Endodermal cell (in vitro differentiated cells): ENCODE data around the gene EZH2. TPM values are rescaled to one million over a fixed set of nuclear protein-coding genes. Genes with fewer than 3 reads are reported as not detected.

ENCODE experiments used
- DNase-seq: peaks from one replicate; pipeline ENCODE4 v3.0.0-alpha.2; 2017
- H3K27ac ChIP-seq: 2 replicates; pipeline ENCODE4 v1.5.1; 2013; ENCODE audit warnings: mild to moderate bottlenecking, low read depth, low read length, moderate library complexity
- H3K27me3 ChIP-seq: 2 replicates; pipeline ENCODE4 v1.6.1; 2013; ENCODE audit warnings: mild to moderate bottlenecking, low read length, moderate library complexity; ENCODE audit not compliant: insufficient read depth, control insufficient read depth, poor library complexity, severe bottlenecking
- H3K36me3 ChIP-seq: 2 replicates; pipeline ENCODE4 v1.7.0; 2013; ENCODE audit warnings: mild to moderate bottlenecking, low read length, moderate library complexity; ENCODE audit not compliant: control insufficient read depth, insufficient read depth
- H3K4me1 ChIP-seq: one replicate; pipeline ENCODE4 v1.7.0; 2013; ENCODE audit warnings: low read length; ENCODE audit not compliant: control insufficient read depth, insufficient read depth
- H3K4me3 ChIP-seq: 2 replicates; pipeline ENCODE4 v1.5.1; 2013; ENCODE audit warnings: mild to moderate bottlenecking, low read length, moderate library complexity
- H3K9ac ChIP-seq: 2 replicates; pipeline ENCODE4 v1.6.1; 2013; ENCODE audit warnings: mild to moderate bottlenecking, low read length, moderate library complexity; ENCODE audit not compliant: poor library complexity, severe bottlenecking; ENCODE audit errors: extremely low read depth
- H3K9me3 ChIP-seq: 2 replicates; pipeline ENCODE4 v1.6.1; 2013; ENCODE audit warnings: mild to moderate bottlenecking, low read length, moderate library complexity; ENCODE audit not compliant: control insufficient read depth
- H3K27ac Mint-ChIP-seq: 2 replicates; pipeline ENCODE4 v1.8.0; 2020; ENCODE audit warnings: mixed read lengths
- H3K27me3 Mint-ChIP-seq: 2 replicates; pipeline ENCODE4 v1.8.0; 2021; ENCODE audit warnings: mild to moderate bottlenecking, mixed read lengths; ENCODE audit not compliant: insufficient read depth
- H3K36me3 Mint-ChIP-seq: 2 replicates; pipeline ENCODE4 v1.8.0; 2020; ENCODE audit warnings: low read depth, mixed read lengths
- H3K4me1 Mint-ChIP-seq: 2 replicates; pipeline ENCODE4 v1.8.0; 2020; ENCODE audit warnings: mixed read lengths
- H3K4me3 Mint-ChIP-seq: 2 replicates; pipeline ENCODE4 v1.8.0; 2020; ENCODE audit warnings: mild to moderate bottlenecking, moderate library complexity, mixed read lengths
- H3K9me3 Mint-ChIP-seq: 2 replicates; pipeline ENCODE4 v1.8.0; 2020; ENCODE audit warnings: mild to moderate bottlenecking, mixed read lengths
- CTCF ChIP-seq: fragments of 200-600 bp; sonication (generic); conservative IDR thresholded peaks from 2 replicates; pipeline ENCODE4 v1.5.0; 2021; ENCODE audit warnings: antibody characterized with exemption, mild to moderate bottlenecking
- WGBS, 2 experiments: methylation state at CpG; one replicate each; pipeline versions ENCODE4 v1.1.5 to v1.1.7; 2013; ENCODE audit warnings: missing lambda C conversion rate in 2 of 2, mixed read lengths in 1 of 2; ENCODE audit not compliant: insufficient coverage in 1 of 2, insufficient read length in 1 of 2; 5-methylcytosine and 5-hydroxymethylcytosine counted together
- total RNA-seq, 2 donors: library from RNA; stranded (reverse); fragmentation: NEBNext Ultra II Directional in 1 of 2; extraction: Animal tissue kit (Norgen Biotek cat#: 25700) in 1 of 2; gene quantifications; 2 replicates in 1 of 2; 3 replicates in 1 of 2; pipeline ENCODE4 v1.2.1, GENCODE V29; 2021

Gene EZH2
- total RNA-seq, 2 donors from 2014 or later = 40.2 to 46.0 TPM

DNA sequence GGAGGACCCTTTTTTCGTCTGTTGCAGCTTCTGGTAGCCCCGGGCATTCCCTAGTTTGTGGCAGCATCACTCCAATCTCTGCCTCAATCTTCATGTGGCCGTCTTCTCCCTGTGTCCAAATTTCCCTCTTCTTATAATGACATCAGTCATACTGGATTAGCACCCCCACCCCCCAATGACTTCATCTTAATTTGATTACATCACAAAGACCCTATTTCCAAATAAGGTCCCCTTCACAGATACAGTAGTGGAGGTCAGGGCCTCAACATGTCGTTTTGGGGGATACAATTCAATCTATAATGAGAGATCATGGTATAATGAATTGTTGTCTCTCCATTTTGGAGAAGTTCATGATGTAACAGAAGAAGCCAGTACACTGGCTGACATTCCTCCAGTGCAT is 28.1 kb upstream of the EZH2 start:
- Histone ChIP-seq H3K27ac (no peak overlapping the region), H3K9me3 (no peaks in the 10 kb centered on the region), H3K36me3 (no peaks in the 10 kb centered on the region), H3K9ac (no peak overlapping the region), H3K4me3 (no peak overlapping the region), H3K4me1 (no peaks in the 10 kb centered on the region), H3K27me3 (no peaks in the 10 kb centered on the region)
- no peaks in the 10 kb centered on the region for H3K27me3 Mint-ChIP-seq
- H3K36me3 Mint-ChIP-seq = no peaks in the 10 kb centered on the region
- no peak overlapping the region for H3K27ac Mint-ChIP-seq
- no peak for DNase-seq
- peaks cover 11% of the 10 kb centered on the region for H3K4me1 Mint-ChIP-seq
- WGBS, 2 experiments = 88 to 90% methylated on average over 2 to 4 of the region's 4 CpGs
- no peak overlapping the region for H3K4me3 Mint-ChIP-seq
- TF ChIP-seq CTCF = no peak
- H3K9me3 Mint-ChIP-seq = no peaks in the 10 kb centered on the region

DNA sequence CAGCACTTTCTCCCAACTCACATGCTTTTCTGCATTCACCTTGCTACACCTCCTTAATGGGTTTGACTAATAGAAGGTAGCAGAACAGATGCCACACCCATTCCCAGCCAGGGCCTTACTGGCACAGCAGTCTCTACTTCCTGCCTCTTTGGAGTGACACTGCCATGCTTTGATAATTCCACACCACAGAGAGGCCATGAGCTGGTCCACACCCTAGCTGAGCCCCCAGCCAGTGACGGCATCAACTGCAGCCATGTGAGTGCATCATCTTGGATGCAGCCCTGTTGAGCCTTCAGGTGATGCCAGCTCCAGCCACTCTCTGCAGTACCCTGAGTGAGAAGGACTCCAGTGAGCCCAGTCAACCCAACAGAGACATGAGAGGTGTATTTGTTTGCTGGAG is 27.5 kb upstream of the EZH2 start:
- 92 to 100% methylated on average over 1 of the region's 1 CpG for WGBS, 2 experiments
- Histone ChIP-seq H3K27ac (no peak overlapping the region), H3K4me3 (no peak overlapping the region), H3K4me1 (no peaks in the 10 kb centered on the region), H3K27me3 (no peaks in the 10 kb centered on the region), H3K9me3 (no peaks in the 10 kb centered on the region), H3K9ac (no peak overlapping the region), H3K36me3 (no peaks in the 10 kb centered on the region)
- H3K9me3 Mint-ChIP-seq = no peaks in the 10 kb centered on the region
- DNase-seq = no peak
- H3K4me3 Mint-ChIP-seq = no peak overlapping the region
- TF ChIP-seq CTCF = no peak
- no peak overlapping the region for H3K27ac Mint-ChIP-seq
- no peaks in the 10 kb centered on the region for H3K36me3 Mint-ChIP-seq
- H3K4me1 Mint-ChIP-seq = peaks cover 11% of the 10 kb centered on the region
- no peaks in the 10 kb centered on the region for H3K27me3 Mint-ChIP-seq

- H3K4me1 ChIP-seq = no peaks in the 10 kb centered on the region
- no peaks in the 10 kb centered on the region for H3K27me3 ChIP-seq
- DNase-seq = no peak
- H3K4me3 ChIP-seq = no peak overlapping the region
- no peaks in the 10 kb centered on the region for H3K36me3 Mint-ChIP-seq
- 83 to 90% methylated on average over 2 to 5 of the region's 5 CpGs for WGBS, 2 experiments
- H3K9ac ChIP-seq = no peak overlapping the region
- no peaks in the 10 kb centered on the region for H3K9me3 Mint-ChIP-seq
- no peaks in the 10 kb centered on the region for H3K36me3 ChIP-seq
- H3K27me3 Mint-ChIP-seq = no peaks in the 10 kb centered on the region
- no peaks in the 10 kb centered on the region for H3K9me3 ChIP-seq
- H3K27ac ChIP-seq = no peak overlapping the region
- peaks cover 11% of the 10 kb centered on the region for H3K4me1 Mint-ChIP-seq
- no peak overlapping the region for H3K4me3 Mint-ChIP-seq
- no peak for TF ChIP-seq CTCF
- no peak overlapping the region for H3K27ac Mint-ChIP-seq
Observed at GRCh38 chr7:148909568-148909967, 25.5 kb upstream of the EZH2 start.
